GM23248 (cell line): ENCODE data around the gene PRKCA. TPM values are rescaled to one million over a fixed set of nuclear protein-coding genes. Genes with fewer than 3 reads are reported as not detected.

Experiments used
- DNase-seq: peaks from one replicate; pipeline ENCODE4 v3.0.0-alpha.2; 2015
- H2AFZ ChIP-seq: fragments of 200-600 bp; sonication (generic); 2 replicates; pipeline ENCODE4 v1.6.1; 2016; ENCODE audit warnings: antibody characterized with exemption
- H3F3A ChIP-seq: fragments of 200-600 bp; sonication (generic); 2 replicates; pipeline ENCODE4 v1.6.1; 2016; ENCODE audit warnings: mild to moderate bottlenecking, antibody characterized with exemption, mixed run types; ENCODE audit not compliant: insufficient read depth
- H3K27ac ChIP-seq: fragments of 200-600 bp; sonication (generic); 2 replicates; pipeline ENCODE4 v1.5.1; 2016; ENCODE audit warnings: mild to moderate bottlenecking
- H3K27me3 ChIP-seq: fragments of 200-600 bp; sonication (generic); replicated peaks from 2 replicates; pipeline ENCODE4 v1.6.1; 2016; ENCODE audit warnings: mild to moderate bottlenecking; ENCODE audit not compliant: insufficient read depth
- H3K36me3 ChIP-seq: fragments of 200-600 bp; sonication (generic); 2 replicates; pipeline ENCODE4 v1.6.1; 2016; ENCODE audit warnings: low read depth, mild to moderate bottlenecking
- H3K4me1 ChIP-seq: fragments of 200-600 bp; sonication (generic); 2 replicates; pipeline ENCODE4 v1.6.1; 2016; ENCODE audit warnings: mild to moderate bottlenecking; ENCODE audit not compliant: insufficient read depth
- H3K4me2 ChIP-seq: fragments of 200-600 bp; sonication (generic); one replicate; pipeline ENCODE4 v1.6.1; 2016; ENCODE audit warnings: mild to moderate bottlenecking; ENCODE audit not compliant: unreplicated experiment
- H3K4me3 ChIP-seq: fragments of 200-600 bp; sonication (generic); 2 replicates; pipeline ENCODE4 v1.5.1; 2016; ENCODE audit warnings: mild to moderate bottlenecking
- H3K79me2 ChIP-seq: fragments of 200-600 bp; sonication (generic); 2 replicates; pipeline ENCODE4 v1.6.1; 2016; ENCODE audit warnings: mild to moderate bottlenecking; ENCODE audit not compliant: insufficient read depth
- H3K9ac ChIP-seq: fragments of 200-600 bp; sonication (generic); 2 replicates; pipeline ENCODE4 v1.6.1; 2016; ENCODE audit warnings: mild to moderate bottlenecking
- H3K9me2 ChIP-seq: fragments of 200-600 bp; sonication (generic); 2 replicates; pipeline ENCODE4 v1.6.1; 2016; ENCODE audit warnings: mixed run types, mild to moderate bottlenecking, moderate library complexity; ENCODE audit not compliant: insufficient read depth
- H3K9me3 ChIP-seq: fragments of 200-600 bp; sonication (generic); one replicate; pipeline ENCODE4 v1.6.1; 2017; ENCODE audit warnings: low read depth
- H4K20me1 ChIP-seq: fragments of 200-600 bp; sonication (generic); 2 replicates; pipeline ENCODE4 v1.6.0; 2016; ENCODE audit not compliant: insufficient read depth
- EZH2 ChIP-seq: fragments of 200-600 bp; sonication (generic); IDR thresholded peaks from 2 replicates; pipeline ENCODE4 v1.6.1; 2018; ENCODE audit warnings: antibody characterized with exemption, mild to moderate bottlenecking; ENCODE audit not compliant: insufficient read depth, poor library complexity, severe bottlenecking
- EZH2phosphoT487 ChIP-seq: fragments of 200-600 bp; sonication (generic); IDR thresholded peaks from 2 replicates; pipeline ENCODE4 v1.6.1; 2018; ENCODE audit warnings: antibody characterized with exemption, moderate library complexity, mild to moderate bottlenecking, low read depth; ENCODE audit not compliant: insufficient read depth
- WGBS, 2 experiments: methylation state at CpG; one replicate each; pipeline ENCODE4 v1.1.6; 2015 to 2017; ENCODE audit warnings: low lambda C conversion rate in 2 of 2, low coverage in 1 of 2; ENCODE audit errors: missing lambda C conversion rate in 2 of 2; 5-methylcytosine and 5-hydroxymethylcytosine counted together
- in situ Hi-C: fragments of 300-500 bp; cut with MboI; formaldehyde crosslinking; loops from 2 replicates; pipeline ENCODE4 v1.15.0; 2020
- polyA plus RNA-seq: library from polyadenylated mRNA; unstranded; fragments of >200 nt; fragmentation: Nextera tagmentation; extraction: Ambion mirVana; gene quantifications from 2 replicates; pipeline ENCODE4 v1.2.1, GENCODE V29; 2016
- total RNA-seq: library from RNA; depleted of rRNA; stranded (reverse); fragments of >200 nt; shearing (Covaris generic); gene quantifications from 2 replicates; pipeline ENCODE4 v1.2.3, GENCODE V29; 2014

PRKCA gene
- total and polyA plus RNA-seq, 2 experiments from 2014 or later, result 17.3 to 28.5 TPM

DNA sequence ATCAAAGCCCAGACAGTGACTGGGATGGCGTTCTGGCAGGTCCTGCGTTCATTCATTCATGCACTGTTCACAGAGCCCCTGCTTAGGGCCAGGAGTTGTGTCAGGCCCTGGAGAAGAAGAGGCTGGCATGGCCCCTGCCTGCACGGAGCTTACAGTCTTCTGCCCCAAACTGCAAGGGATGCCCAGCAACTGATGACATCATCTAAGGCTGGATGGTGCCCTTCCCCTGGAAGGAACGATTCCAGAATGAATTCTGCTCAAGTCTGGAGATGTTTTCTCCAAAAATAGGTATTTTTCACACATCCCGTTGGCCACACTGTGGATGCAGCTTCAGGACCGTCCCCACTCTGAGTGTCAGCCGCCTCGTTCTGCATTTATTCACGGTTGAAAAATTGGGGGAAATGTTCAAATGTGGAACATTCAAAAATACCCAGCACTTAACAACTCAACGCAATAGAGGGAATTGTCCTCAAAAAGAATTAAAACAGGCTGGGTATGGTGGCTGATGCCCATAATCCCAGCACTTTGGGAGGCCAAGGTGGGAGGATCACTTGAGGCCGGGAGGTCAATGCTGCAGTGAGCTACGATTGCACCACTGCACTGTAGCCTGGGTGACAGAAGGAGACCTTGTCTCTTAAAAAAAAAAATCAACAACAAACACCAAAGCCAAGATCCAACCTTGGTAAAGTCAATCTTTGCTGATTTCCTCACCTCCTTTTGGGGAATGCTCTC, 508.7 kb downstream of the PRKCA start:
- H3K4me2 ChIP-seq, result no peak overlapping the region
- H3K4me3 ChIP-seq, result no peak overlapping the region
- no peaks in the 10 kb centered on the region for H3K9me3 ChIP-seq
- DNase-seq, result no peak
- H3K4me1 ChIP-seq, result no peaks in the 10 kb centered on the region
- in situ Hi-C loops, result no loop called here
- H3F3A ChIP-seq, result peaks cover 4% of the 10 kb centered on the region; the same call in 1 of the 2 replicates
- WGBS, 2 experiments, result 94 to 95% methylated on average over 12 of the region's 12 CpGs
- H3K79me2 ChIP-seq, result no peaks in the 10 kb centered on the region
- no peak overlapping the region for H2AFZ ChIP-seq
- H3K9me2 ChIP-seq, result no peaks in the 10 kb centered on the region
- no peaks in the 10 kb centered on the region for H3K36me3 ChIP-seq
- H3K27ac ChIP-seq, result no peak overlapping the region
- no peaks in the 10 kb centered on the region; the same call in 1 of the 2 replicates for H4K20me1 ChIP-seq
- no peaks in the 10 kb centered on the region for H3K27me3 ChIP-seq
- TF ChIP-seq EZH2phosphoT487 (no peak), EZH2 (no peak)
- no peak overlapping the region for H3K9ac ChIP-seq

- Histone ChIP-seq H3F3A (peaks cover 4% of the 10 kb centered on the region; the same call in 1 of the 2 replicates), H3K36me3 (no peaks in the 10 kb centered on the region), H3K4me2 (no peak overlapping the region), H3K9me3 (no peaks in the 10 kb centered on the region), H3K4me3 (no peak overlapping the region), H3K9me2 (no peaks in the 10 kb centered on the region), H3K9ac (no peak overlapping the region), H2AFZ (no peak overlapping the region), H3K27me3 (no peaks in the 10 kb centered on the region), H3K4me1 (no peaks in the 10 kb centered on the region), H4K20me1 (no peaks in the 10 kb centered on the region; the same call in 1 of the 2 replicates), H3K79me2 (no peaks in the 10 kb centered on the region), H3K27ac (no peak overlapping the region)
- DNase-seq, result no peak
- TF ChIP-seq EZH2phosphoT487 (no peak), EZH2 (no peak)
- 81 to 84% methylated on average over 8 to 9 of the region's 9 CpGs for WGBS, 2 experiments
- in situ Hi-C loops, result no loop called here
Observed at GRCh38 chr17:66811683-66812054, 509.3 kb downstream of the PRKCA start.

DNA sequence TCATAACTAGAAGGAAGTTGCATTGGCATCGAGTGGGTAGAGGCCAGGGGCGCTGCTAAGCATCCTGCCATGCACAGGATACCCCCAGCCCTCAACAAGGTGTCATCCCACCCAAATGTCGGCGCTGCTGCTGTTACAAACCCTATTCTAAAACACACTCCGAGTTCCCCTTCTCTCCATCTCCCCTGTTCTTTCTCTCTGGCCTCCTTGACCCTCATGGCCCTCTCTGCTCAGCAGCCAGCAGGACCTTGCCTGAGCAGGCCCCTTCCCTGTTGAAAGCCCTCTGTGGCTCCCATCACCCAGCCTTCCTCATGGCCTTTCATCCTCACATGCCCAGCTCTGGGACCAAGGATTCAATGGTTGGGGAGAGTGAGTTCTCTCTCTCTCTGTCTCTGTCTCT, 510.2 kb downstream of the PRKCA start:
- DNase-seq, result no peak
- Histone ChIP-seq H3K36me3 (no peaks in the 10 kb centered on the region), H3K9me2 (no peaks in the 10 kb centered on the region), H3F3A (peaks cover 4% of the 10 kb centered on the region; the same call in 1 of the 2 replicates), H3K4me1 (no peaks in the 10 kb centered on the region), H3K9ac (no peak overlapping the region), H3K9me3 (no peaks in the 10 kb centered on the region), H3K4me3 (no peak overlapping the region), H3K4me2 (no peak overlapping the region), H2AFZ (no peak overlapping the region), H3K79me2 (no peaks in the 10 kb centered on the region), H3K27me3 (no peaks in the 10 kb centered on the region), H3K27ac (no peak overlapping the region), H4K20me1 (no peaks in the 10 kb centered on the region; the same call in 1 of the 2 replicates)
- TF ChIP-seq EZH2phosphoT487 (no peak), EZH2 (no peak)
- 90 to 91% methylated on average over 5 of the region's 5 CpGs for WGBS, 2 experiments
- in situ Hi-C loops, result no loop called here

- Histone ChIP-seq H3K36me3 (no peaks in the 10 kb centered on the region), H3K9me2 (no peaks in the 10 kb centered on the region), H3K79me2 (no peaks in the 10 kb centered on the region), H3K9ac (no peak overlapping the region), H2AFZ (no peak overlapping the region), H4K20me1 (no peaks in the 10 kb centered on the region; the same call in 1 of the 2 replicates), H3K4me2 (no peak overlapping the region), H3K4me3 (no peak overlapping the region), H3K27me3 (no peaks in the 10 kb centered on the region), H3K4me1 (no peaks in the 10 kb centered on the region), H3K27ac (no peak overlapping the region), H3F3A (peaks cover 4% of the 10 kb centered on the region; the same call in 1 of the 2 replicates), H3K9me3 (no peaks in the 10 kb centered on the region)
- 52 to 56% methylated on average over 2 of the region's 2 CpGs for WGBS, 2 experiments
- no peak for DNase-seq
- no peak for TF ChIP-seq EZH2
- no peak for TF ChIP-seq EZH2phosphoT487
- in situ Hi-C loops, result no loop called here
Observed at GRCh38 chr17:66813296-66813695, 510.9 kb downstream of the PRKCA start.
